Sigmoid colon (tissue), 4 donors: ENCODE results near the gene CNNM2.

Experiments used
- EP300 ChIP-seq, 4 donors: sonication (generic); formaldehyde crosslinking; IDR thresholded peaks; one replicate each; pipeline ENCODE4 v1.6.1; 2017; ENCODE audit warnings: antibody characterized with exemption in 4 of 4
- POLR2A ChIP-seq, 2 donors: fragments of 450-650 bp; IDR thresholded peaks; one replicate each; pipeline ENCODE4 v1.6.1; 2016; ENCODE audit warnings: antibody characterized with exemption in 2 of 2, mild to moderate bottlenecking in 2 of 2, moderate library complexity in 2 of 2
- POLR2AphosphoS5 ChIP-seq, 4 donors: sonication (generic); formaldehyde crosslinking; IDR thresholded peaks; one replicate each; pipeline ENCODE4 v1.6.1; 2017; ENCODE audit warnings: antibody characterized with exemption in 4 of 4
- TF ChIP-seq, protein P1 (sequence below), 4 experiments: fragments of 450-650 bp in 3 of 4; fragments of 200-600 bp in 1 of 4; IDR thresholded peaks; one replicate each; pipeline ENCODE4 v1.5.1; 2016 to 2019; ENCODE audit warnings: antibody characterized with exemption in 4 of 4, mild to moderate bottlenecking in 3 of 4, moderate library complexity in 2 of 4

DNA sequence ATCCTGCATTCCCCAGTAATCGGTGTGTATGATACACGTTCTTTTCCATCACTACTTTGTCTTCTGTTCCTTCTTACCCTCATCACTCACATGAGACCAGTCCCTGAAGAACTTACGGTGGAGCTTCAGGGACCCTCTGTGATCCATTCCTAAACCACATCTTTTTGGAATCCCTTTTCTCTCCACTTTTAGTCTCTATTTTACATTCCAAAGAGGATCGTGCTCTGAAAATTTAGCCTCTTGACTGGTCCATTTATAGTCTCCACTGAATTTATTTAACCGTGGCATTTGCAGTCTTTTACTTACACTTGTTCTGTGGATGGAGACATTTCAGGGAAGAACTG, 165.9 kb downstream of the CNNM2 start:
- TF ChIP-seq POLR2A (IDR thresholded peaks at IDR 0.05) (no peak), EP300 (IDR thresholded peaks at IDR 0.05) (no peak), POLR2AphosphoS5 (IDR thresholded peaks at IDR 0.05) (no peak)
- TF ChIP-seq, protein P1, sequence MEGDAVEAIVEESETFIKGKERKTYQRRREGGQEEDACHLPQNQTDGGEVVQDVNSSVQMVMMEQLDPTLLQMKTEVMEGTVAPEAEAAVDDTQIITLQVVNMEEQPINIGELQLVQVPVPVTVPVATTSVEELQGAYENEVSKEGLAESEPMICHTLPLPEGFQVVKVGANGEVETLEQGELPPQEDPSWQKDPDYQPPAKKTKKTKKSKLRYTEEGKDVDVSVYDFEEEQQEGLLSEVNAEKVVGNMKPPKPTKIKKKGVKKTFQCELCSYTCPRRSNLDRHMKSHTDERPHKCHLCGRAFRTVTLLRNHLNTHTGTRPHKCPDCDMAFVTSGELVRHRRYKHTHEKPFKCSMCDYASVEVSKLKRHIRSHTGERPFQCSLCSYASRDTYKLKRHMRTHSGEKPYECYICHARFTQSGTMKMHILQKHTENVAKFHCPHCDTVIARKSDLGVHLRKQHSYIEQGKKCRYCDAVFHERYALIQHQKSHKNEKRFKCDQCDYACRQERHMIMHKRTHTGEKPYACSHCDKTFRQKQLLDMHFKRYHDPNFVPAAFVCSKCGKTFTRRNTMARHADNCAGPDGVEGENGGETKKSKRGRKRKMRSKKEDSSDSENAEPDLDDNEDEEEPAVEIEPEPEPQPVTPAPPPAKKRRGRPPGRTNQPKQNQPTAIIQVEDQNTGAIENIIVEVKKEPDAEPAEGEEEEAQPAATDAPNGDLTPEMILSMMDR (IDR thresholded peaks at IDR 0.05), result no peak
